ENCODE measurements around the gene NBPF20.
"Not testable (repeated sequence)": the region's sequence is repeated elsewhere in the genome, so short reads cannot be mapped to it uniquely, and the experiment has no call there.

DNA sequence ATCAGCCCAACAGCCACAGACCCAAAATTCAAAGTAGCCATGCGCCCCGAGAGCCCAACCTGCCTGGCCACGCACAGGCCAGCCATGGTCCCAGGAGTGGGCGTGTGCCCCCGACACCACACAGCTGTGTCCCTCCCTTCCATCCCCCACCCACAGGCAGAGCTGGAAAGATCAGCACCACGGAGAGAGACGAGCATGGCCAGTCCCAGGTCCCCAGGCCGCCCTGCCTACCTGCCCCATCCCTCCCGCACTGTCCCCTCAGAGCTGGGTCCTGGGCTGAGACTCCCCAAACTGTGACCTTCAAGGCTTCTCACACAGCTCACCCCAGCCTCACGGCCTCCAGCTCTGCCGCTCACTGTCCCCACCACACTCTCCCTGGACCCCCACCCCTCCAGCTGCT lies 19.8 kb upstream of the NBPF20 start:
- TF ChIP-seq, protein P1, sequence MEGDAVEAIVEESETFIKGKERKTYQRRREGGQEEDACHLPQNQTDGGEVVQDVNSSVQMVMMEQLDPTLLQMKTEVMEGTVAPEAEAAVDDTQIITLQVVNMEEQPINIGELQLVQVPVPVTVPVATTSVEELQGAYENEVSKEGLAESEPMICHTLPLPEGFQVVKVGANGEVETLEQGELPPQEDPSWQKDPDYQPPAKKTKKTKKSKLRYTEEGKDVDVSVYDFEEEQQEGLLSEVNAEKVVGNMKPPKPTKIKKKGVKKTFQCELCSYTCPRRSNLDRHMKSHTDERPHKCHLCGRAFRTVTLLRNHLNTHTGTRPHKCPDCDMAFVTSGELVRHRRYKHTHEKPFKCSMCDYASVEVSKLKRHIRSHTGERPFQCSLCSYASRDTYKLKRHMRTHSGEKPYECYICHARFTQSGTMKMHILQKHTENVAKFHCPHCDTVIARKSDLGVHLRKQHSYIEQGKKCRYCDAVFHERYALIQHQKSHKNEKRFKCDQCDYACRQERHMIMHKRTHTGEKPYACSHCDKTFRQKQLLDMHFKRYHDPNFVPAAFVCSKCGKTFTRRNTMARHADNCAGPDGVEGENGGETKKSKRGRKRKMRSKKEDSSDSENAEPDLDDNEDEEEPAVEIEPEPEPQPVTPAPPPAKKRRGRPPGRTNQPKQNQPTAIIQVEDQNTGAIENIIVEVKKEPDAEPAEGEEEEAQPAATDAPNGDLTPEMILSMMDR (IDR thresholded peaks at IDR 0.05; ENCODE audit: low read depth, low read length, poor library complexity, severe bottlenecking): not testable (repeated sequence)
- TF ChIP-seq EZH2phosphoT487 (IDR thresholded peaks at IDR 0.05; ENCODE audit: borderline replicate concordance, low read length): not testable (repeated sequence)
